ENCODE measurements around the gene OR1N2. TPM values are rescaled to one million over a fixed set of nuclear protein-coding genes. Genes with fewer than 3 reads are reported as not detected.

The OR1N2 gene
- not detected in 2 replicates for total RNA-seq

GRCh38 chr9:122552812-122553211 is at the start of gene OR1N2:
OR1N2 (plus strand) TSS chr9:122553112; CDS start chr9:122553212, 100 bp downstream.
- no peak for TF ChIP-seq CTCF (IDR thresholded peaks at IDR 0.05; ENCODE audit: insufficient read depth, low read depth, low read length)
- no peak for DNase-seq (ENCODE audit: low read depth)
- H3K4me3 ChIP-seq (ENCODE audit: low read depth, low read length) = no peak within 1 kb of the TSS

GRCh38 chr9:122506964-122507363 is 45.9 kb upstream of the OR1N2 start:
- H3K4me3 ChIP-seq (ENCODE audit: low read depth, low read length) = no peak overlapping the region
- DNase-seq (ENCODE audit: low read depth) = no peak
- TF ChIP-seq CTCF (IDR thresholded peaks at IDR 0.05; ENCODE audit: insufficient read depth, low read depth, low read length) = no peak

GRCh38 chr9:122510502-122510901 is 42.4 kb upstream of the OR1N2 start, which contains the start of gene OR1J2:
OR1J2 (plus strand) TSS chr9:122510802; CDS start chr9:122510802, 0 bp downstream.
- no peak within 1 kb of the TSS for H3K4me3 ChIP-seq (ENCODE audit: low read depth, low read length)
- DNase-seq (ENCODE audit: low read depth) = no peak
- no peak for TF ChIP-seq CTCF (IDR thresholded peaks at IDR 0.05; ENCODE audit: insufficient read depth, low read depth, low read length)

- H3K4me3 ChIP-seq (ENCODE audit: low read depth, low read length) = no peak overlapping the region
- no peak for TF ChIP-seq CTCF (IDR thresholded peaks at IDR 0.05; ENCODE audit: insufficient read depth, low read depth, low read length)
- DNase-seq (ENCODE audit: low read depth) = no peak
Measured at GRCh38 chr9:122518226-122518625, 34.7 kb upstream of the OR1N2 start.

- no peak within 1 kb of the TSS for H3K4me3 ChIP-seq (ENCODE audit: low read depth, low read length)
- no peak for DNase-seq (ENCODE audit: low read depth)
- no peak for TF ChIP-seq CTCF (IDR thresholded peaks at IDR 0.05; ENCODE audit: insufficient read depth, low read depth, low read length)
Measured at GRCh38 chr9:122518841-122519240, 34.1 kb upstream of the OR1N2 start, which contains the start of gene OR1J4. OR1J4 (plus strand) TSS chr9:122519141; CDS start chr9:122519141, 0 bp downstream.

- no peak overlapping the region for H3K4me3 ChIP-seq (ENCODE audit: low read depth, low read length)
- no peak for TF ChIP-seq CTCF (IDR thresholded peaks at IDR 0.05; ENCODE audit: insufficient read depth, low read depth, low read length)
Measured at GRCh38 chr9:122519376-122519775, 33.5 kb upstream of the OR1N2 start.

GRCh38 chr9:122526602-122527001 is 26.3 kb upstream of the OR1N2 start:
- no peak for TF ChIP-seq CTCF (IDR thresholded peaks at IDR 0.05; ENCODE audit: insufficient read depth, low read depth, low read length)
- no peak for DNase-seq (ENCODE audit: low read depth)
- no peak overlapping the region for H3K4me3 ChIP-seq (ENCODE audit: low read depth, low read length)

More at GRCh38 chr9:122519376-122519775, 33.5 kb upstream of the OR1N2 start:
- no peak for DNase-seq (ENCODE audit: low read depth)
